ENCODE measurements around the gene TBC1D12. TPM values are rescaled to one million over a fixed set of nuclear protein-coding genes. Genes with fewer than 3 reads are reported as not detected.
"Not testable (repeated sequence)": the region's sequence is repeated elsewhere in the genome, so short reads cannot be mapped to it uniquely, and the experiment has no call there.

TBC1D12 gene
- total and polyA plus RNA-seq, 4 donors: 4.5 to 29.0 (median 15.6) TPM

GRCh38 chr10:94549221-94549620 is 146.9 kb downstream of the TBC1D12 start:
- no peak for ATAC-seq (ENCODE audit: insufficient read depth, low FRiP score)

GRCh38 chr10:94567714-94568307 is 165.5 kb downstream of the TBC1D12 start:
- peaks cover 0 to 14% (median 4%) of the 10 kb centered on the region in 4 donors for H3K36me3 ChIP-seq (ENCODE audit: control insufficient read depth in 4 of 4, insufficient read depth in 4 of 4, low read length in 4 of 4)
- H3K9me3 ChIP-seq (ENCODE audit: control insufficient read depth in 4 of 4, insufficient read depth in 3 of 4, low read length in 3 of 4); H3K9ac ChIP-seq (ENCODE audit: insufficient read depth in 1 of 2, low read length in 2 of 2); H3K27me3 ChIP-seq (ENCODE audit: control insufficient read depth in 3 of 3, insufficient read depth in 3 of 3, low read length in 2 of 3); ATAC-seq (ENCODE audit: insufficient read depth, low FRiP score); H3K27ac ChIP-seq (ENCODE audit: low read depth in 1 of 2, low read length in 1 of 2); DNase-seq; H3K4me3 ChIP-seq; H3K4me1 ChIP-seq (ENCODE audit: control insufficient read depth in 5 of 5, insufficient read depth in 5 of 5, low read length in 5 of 5): not testable (repeated sequence)
- 97 to 98% methylated on average over 13 of the region's 13 CpGs for WGBS, 2 donors

More at GRCh38 chr10:94549221-94549620, 146.9 kb downstream of the TBC1D12 start:
- Histone ChIP-seq H3K27me3 (ENCODE audit: control insufficient read depth in 3 of 3, insufficient read depth in 3 of 3, low read length in 2 of 3) (no peaks in the 10 kb centered on the region), H3K36me3 (ENCODE audit: control insufficient read depth in 4 of 4, insufficient read depth in 4 of 4, low read length in 4 of 4) (peaks cover 0 to 1% (median under 1%) of the 10 kb centered on the region in 4 donors), H3K9ac (ENCODE audit: insufficient read depth in 1 of 2, low read length in 2 of 2) (no peak overlapping the region), H3K27ac (ENCODE audit: low read depth in 1 of 2, low read length in 1 of 2) (no peak overlapping the region), H3K4me3 (no peak overlapping the region), H3K4me1 (ENCODE audit: control insufficient read depth in 5 of 5, insufficient read depth in 5 of 5, low read length in 5 of 5) (peaks cover 0 to 13% (median 1%) of the 10 kb centered on the region in 5 donors), H3K9me3 (ENCODE audit: control insufficient read depth in 4 of 4, insufficient read depth in 3 of 4, low read length in 3 of 4) (no peaks in the 10 kb centered on the region)
- no peak for TF ChIP-seq CTCF (IDR thresholded peaks at IDR 0.05; ENCODE audit: control extremely low read depth, extremely low read depth)
- DNase-seq: peak in 1 of 3 donors; percentile 35

GRCh38 chr10:94571081-94571480 is 168.7 kb downstream of the TBC1D12 start:
- no peak for TF ChIP-seq CTCF (IDR thresholded peaks at IDR 0.05; ENCODE audit: control extremely low read depth, extremely low read depth)
- Histone ChIP-seq H3K27ac (ENCODE audit: low read depth in 1 of 2, low read length in 1 of 2) (no peak overlapping the region), H3K9ac (ENCODE audit: insufficient read depth in 1 of 2, low read length in 2 of 2) (no peak overlapping the region), H3K9me3 (ENCODE audit: control insufficient read depth in 4 of 4, insufficient read depth in 3 of 4, low read length in 3 of 4) (no peaks in the 10 kb centered on the region), H3K4me1 (ENCODE audit: control insufficient read depth in 5 of 5, insufficient read depth in 5 of 5, low read length in 5 of 5) (no peaks in the 10 kb centered on the region), H3K36me3 (ENCODE audit: control insufficient read depth in 4 of 4, insufficient read depth in 4 of 4, low read length in 4 of 4) (peaks cover 0 to 12% (median 3%) of the 10 kb centered on the region in 4 donors), H3K27me3 (ENCODE audit: control insufficient read depth in 3 of 3, insufficient read depth in 3 of 3, low read length in 2 of 3) (no peaks in the 10 kb centered on the region), H3K4me3 (no peak overlapping the region)
- DNase-seq (no peak), ATAC-seq (ENCODE audit: insufficient read depth, low FRiP score) (no peak)

GRCh38 chr10:94571528-94571927 is 169.2 kb downstream of the TBC1D12 start:
- Histone ChIP-seq H3K9me3 (ENCODE audit: control insufficient read depth in 4 of 4, insufficient read depth in 3 of 4, low read length in 3 of 4) (no peaks in the 10 kb centered on the region), H3K36me3 (ENCODE audit: control insufficient read depth in 4 of 4, insufficient read depth in 4 of 4, low read length in 4 of 4) (peaks cover 0 to 14% (median 3%) of the 10 kb centered on the region in 4 donors), H3K9ac (ENCODE audit: insufficient read depth in 1 of 2, low read length in 2 of 2) (no peak overlapping the region), H3K27ac (ENCODE audit: low read depth in 1 of 2, low read length in 1 of 2) (no peak overlapping the region), H3K27me3 (ENCODE audit: control insufficient read depth in 3 of 3, insufficient read depth in 3 of 3, low read length in 2 of 3) (no peaks in the 10 kb centered on the region), H3K4me3 (no peak overlapping the region), H3K4me1 (ENCODE audit: control insufficient read depth in 5 of 5, insufficient read depth in 5 of 5, low read length in 5 of 5) (no peaks in the 10 kb centered on the region)
- no peak for TF ChIP-seq CTCF (IDR thresholded peaks at IDR 0.05; ENCODE audit: control extremely low read depth, extremely low read depth)
- ATAC-seq (ENCODE audit: insufficient read depth, low FRiP score) (no peak), DNase-seq (no peak)
- WGBS, 2 donors: 91 to 95% methylated on average over 3 of the region's 3 CpGs

Data from lung (tissue), 12 donors.